ENCODE data around the gene CBLN1. TPM values are rescaled to one million over a fixed set of nuclear protein-coding genes. Genes with fewer than 3 reads are reported as not detected.
A peak's percentile ranks its signal among the peaks of the same experiment; 100 is the strongest.

CBLN1 gene
- 12.0 TPM for polyA plus RNA-seq (2013, experiment 1 of 2)
- 11.7 TPM for polyA plus RNA-seq (2013, experiment 2 of 2)

DNA sequence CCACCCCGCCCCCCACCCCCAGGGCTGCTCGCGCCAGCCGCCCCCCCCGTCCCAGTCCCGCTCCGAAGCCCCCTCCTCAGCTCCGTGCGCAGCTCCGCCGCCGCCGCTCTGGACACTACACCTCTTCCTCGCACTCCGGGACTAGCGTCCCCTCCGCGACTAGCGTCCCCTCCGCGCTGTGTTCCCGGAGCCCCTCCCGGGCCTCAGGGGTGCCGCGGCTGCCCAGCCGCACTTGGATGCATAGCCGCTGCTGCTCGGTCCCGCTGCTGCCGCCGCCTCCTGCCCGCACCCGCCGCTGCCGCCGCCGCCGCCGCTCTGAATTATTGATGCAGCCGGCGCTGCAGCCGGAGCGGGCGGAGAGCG, at the start of gene CBLN1:
CBLN1 (minus strand) TSS at position 359 of the 363 bp plus-strand sequence. CDS start 373 bp downstream, outside the sequence.
- Histone ChIP-seq H3K36me3 (ENCODE audit: control insufficient read depth, insufficient read depth, low read length) (no peaks in the 10 kb centered on the region), H2BK5ac (ENCODE audit: low read length) (no peak within 1 kb of the TSS), H3K27me3 (ENCODE audit: insufficient read depth, low read length, poor library complexity) (peaks cover 35% of the 10 kb centered on the region), H3K9ac (ENCODE audit: low read length) (peak within 1 kb of the TSS; percentile 56), H4K5ac (ENCODE audit: low read length) (no peak within 1 kb of the TSS), H2BK120ac (ENCODE audit: low read depth, low read length) (no peak within 1 kb of the TSS), H3K4me1 (ENCODE audit: control insufficient read depth, low read depth, low read length) (peaks cover 6% of the 10 kb centered on the region), H3K4me3 (ENCODE audit: low read length) (peak within 1 kb of the TSS; percentile 45), H2BK15ac (replicated peaks; ENCODE audit: low read depth) (no peak within 1 kb of the TSS), H3K18ac (ENCODE audit: low read length) (no peak within 1 kb of the TSS), H3K27ac (ENCODE audit: low read depth, low read length) (no peak within 1 kb of the TSS), H3K23ac (ENCODE audit: low read length) (no peak within 1 kb of the TSS), H3K4ac (ENCODE audit: low read depth, low read length) (no peak within 1 kb of the TSS), H4K8ac (ENCODE audit: low read depth, low read length) (peak within 1 kb of the TSS; percentile 41), H3K56ac (ENCODE audit: low read length) (peak within 1 kb of the TSS; percentile 85), H3K79me2 (ENCODE audit: control insufficient read depth, insufficient read depth, low read length) (no peaks in the 10 kb centered on the region), H3K79me1 (ENCODE audit: low read length) (no peaks in the 10 kb centered on the region), H2AK5ac (ENCODE audit: low read length) (no peak within 1 kb of the TSS), H3K4me2 (ENCODE audit: low read length) (peak within 1 kb of the TSS; percentile 79)
- WGBS (ENCODE audit: extremely low coverage, insufficient coverage, low lambda C conversion rate), result no CpG with 5 or more reads among the region's 45 CpGs
- DNase-seq, result no peak

DNA sequence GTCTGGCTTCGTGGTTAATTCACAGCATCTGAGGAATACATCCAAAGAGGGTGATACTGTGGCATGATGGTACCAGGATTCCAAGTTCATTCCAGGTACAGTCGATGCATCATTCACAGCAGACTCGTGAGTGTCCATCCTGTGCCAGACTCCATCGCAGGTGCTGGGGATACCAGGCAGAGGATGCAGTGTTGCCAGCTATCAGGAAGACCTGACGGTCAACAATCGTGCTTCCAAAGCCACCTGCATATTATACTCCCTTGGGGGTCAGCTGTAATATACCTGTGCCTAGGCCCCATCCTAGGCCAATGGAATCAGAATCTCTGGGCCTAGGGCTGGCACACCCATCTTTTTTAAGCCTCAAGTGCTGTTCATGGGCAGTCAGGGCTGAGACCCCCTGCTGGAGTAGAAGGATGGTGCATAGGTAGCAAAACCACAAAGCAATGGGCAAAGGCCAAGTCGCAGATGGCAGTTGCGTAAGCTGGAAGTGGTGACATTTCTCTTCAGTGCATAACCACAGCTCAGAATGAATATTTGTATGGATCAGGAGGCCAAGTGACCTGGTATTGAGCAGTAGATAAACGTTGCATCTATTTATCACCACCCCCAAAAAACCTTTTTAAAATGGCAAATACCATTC, 49.0 kb upstream of the CBLN1 start:
- H3K4ac ChIP-seq (ENCODE audit: low read depth, low read length), result no peak overlapping the region
- H2BK120ac ChIP-seq (ENCODE audit: low read depth, low read length), result no peak overlapping the region
- no peak overlapping the region for H3K23ac ChIP-seq (ENCODE audit: low read length)
- H3K79me2 ChIP-seq (ENCODE audit: control insufficient read depth, insufficient read depth, low read length), result no peaks in the 10 kb centered on the region
- H2AK5ac ChIP-seq (ENCODE audit: low read length), result no peak overlapping the region
- no peak for DNase-seq
- no peak overlapping the region for H2BK15ac ChIP-seq (replicated peaks; ENCODE audit: low read depth)
- H3K27me3 ChIP-seq (ENCODE audit: insufficient read depth, low read length, poor library complexity), result no peaks in the 10 kb centered on the region
- no peak overlapping the region for H3K4me3 ChIP-seq (ENCODE audit: low read length)
- H3K79me1 ChIP-seq (ENCODE audit: low read length), result no peaks in the 10 kb centered on the region
- no peak overlapping the region for H4K5ac ChIP-seq (ENCODE audit: low read length)
- WGBS (ENCODE audit: extremely low coverage, insufficient coverage, low lambda C conversion rate), result no CpG with 5 or more reads among the region's 9 CpGs
- no peaks in the 10 kb centered on the region for H3K36me3 ChIP-seq (ENCODE audit: control insufficient read depth, insufficient read depth, low read length)
- no peak overlapping the region for H2BK5ac ChIP-seq (ENCODE audit: low read length)
- H4K8ac ChIP-seq (ENCODE audit: low read depth, low read length), result no peak overlapping the region
- no peak overlapping the region for H3K9ac ChIP-seq (ENCODE audit: low read length)
- no peak overlapping the region for H3K4me2 ChIP-seq (ENCODE audit: low read length)
- H3K56ac ChIP-seq (ENCODE audit: low read length), result no peak overlapping the region
- H3K27ac ChIP-seq (ENCODE audit: low read depth, low read length), result no peak overlapping the region
- no peak overlapping the region for H3K18ac ChIP-seq (ENCODE audit: low read length)
- no peaks in the 10 kb centered on the region for H3K4me1 ChIP-seq (ENCODE audit: control insufficient read depth, low read depth, low read length)

DNA sequence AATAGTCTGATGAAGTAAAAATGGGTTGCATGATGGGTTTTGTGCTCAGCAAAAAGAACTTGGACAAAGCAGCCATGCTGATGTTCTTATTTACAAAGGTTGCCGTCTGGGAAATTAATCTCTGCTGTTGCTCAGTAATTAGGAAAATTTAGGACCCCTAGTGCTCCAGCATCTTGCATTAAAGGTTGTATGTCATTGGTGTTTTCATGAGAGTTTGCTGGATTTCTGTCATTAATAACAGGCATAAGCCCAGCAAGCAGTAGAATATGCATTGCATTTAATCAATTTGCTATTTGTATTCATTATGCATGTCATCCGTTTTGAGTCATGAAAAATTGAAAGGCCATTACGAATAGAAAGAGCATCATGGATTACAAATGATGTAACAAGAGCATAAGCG, 46.7 kb upstream of the CBLN1 start:
- Histone ChIP-seq H4K5ac (ENCODE audit: low read length) (no peak overlapping the region), H2BK15ac (replicated peaks; ENCODE audit: low read depth) (no peak overlapping the region), H3K36me3 (ENCODE audit: control insufficient read depth, insufficient read depth, low read length) (no peaks in the 10 kb centered on the region), H2AK5ac (ENCODE audit: low read length) (no peak overlapping the region), H4K8ac (ENCODE audit: low read depth, low read length) (no peak overlapping the region), H3K27ac (ENCODE audit: low read depth, low read length) (no peak overlapping the region), H3K23ac (ENCODE audit: low read length) (no peak overlapping the region), H2BK120ac (ENCODE audit: low read depth, low read length) (no peak overlapping the region), H3K4me2 (ENCODE audit: low read length) (no peak overlapping the region), H3K4me1 (ENCODE audit: control insufficient read depth, low read depth, low read length) (no peaks in the 10 kb centered on the region), H3K9ac (ENCODE audit: low read length) (no peak overlapping the region), H3K4me3 (ENCODE audit: low read length) (no peak overlapping the region), H3K4ac (ENCODE audit: low read depth, low read length) (no peak overlapping the region), H3K27me3 (ENCODE audit: insufficient read depth, low read length, poor library complexity) (no peaks in the 10 kb centered on the region), H2BK5ac (ENCODE audit: low read length) (no peak overlapping the region), H3K56ac (ENCODE audit: low read length) (no peak overlapping the region), H3K79me2 (ENCODE audit: control insufficient read depth, insufficient read depth, low read length) (no peaks in the 10 kb centered on the region), H3K18ac (ENCODE audit: low read length) (no peak overlapping the region), H3K79me1 (ENCODE audit: low read length) (no peaks in the 10 kb centered on the region)
- no peak for DNase-seq
- WGBS (ENCODE audit: extremely low coverage, insufficient coverage, low lambda C conversion rate), result no CpG with 5 or more reads among the region's 4 CpGs

DNA sequence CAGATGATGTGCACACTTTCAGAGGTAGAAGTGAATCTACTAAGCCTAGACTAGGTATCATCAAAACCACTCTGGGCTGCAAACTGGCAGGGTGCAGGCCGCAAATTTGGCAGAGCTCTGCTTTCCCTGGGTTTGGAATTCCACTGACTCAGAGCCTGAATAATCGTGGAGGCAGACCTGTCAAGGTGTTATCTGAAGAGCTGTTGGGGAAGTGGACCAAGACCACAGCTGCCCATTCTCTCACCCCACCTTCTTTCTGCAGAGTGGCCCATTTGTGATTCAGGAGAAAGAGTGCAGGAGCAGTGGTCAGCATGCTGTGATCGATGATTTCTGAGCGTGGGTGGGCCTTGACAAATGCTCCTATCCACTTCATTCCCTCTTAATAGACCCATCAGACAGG, 45.8 kb upstream of the CBLN1 start:
- no peak overlapping the region for H3K4ac ChIP-seq (ENCODE audit: low read depth, low read length)
- no peak overlapping the region for H3K56ac ChIP-seq (ENCODE audit: low read length)
- H2BK120ac ChIP-seq (ENCODE audit: low read depth, low read length), result no peak overlapping the region
- WGBS (ENCODE audit: extremely low coverage, insufficient coverage, low lambda C conversion rate), result no CpG with 5 or more reads among the region's 4 CpGs
- no peak overlapping the region for H2BK5ac ChIP-seq (ENCODE audit: low read length)
- no peak overlapping the region for H3K18ac ChIP-seq (ENCODE audit: low read length)
- H3K4me3 ChIP-seq (ENCODE audit: low read length), result no peak overlapping the region
- H2BK15ac ChIP-seq (replicated peaks; ENCODE audit: low read depth), result no peak overlapping the region
- H3K9ac ChIP-seq (ENCODE audit: low read length), result no peak overlapping the region
- H3K4me2 ChIP-seq (ENCODE audit: low read length), result no peak overlapping the region
- H3K27ac ChIP-seq (ENCODE audit: low read depth, low read length), result no peak overlapping the region
- no peak overlapping the region for H2AK5ac ChIP-seq (ENCODE audit: low read length)
- no peak overlapping the region for H4K8ac ChIP-seq (ENCODE audit: low read depth, low read length)
- no peak overlapping the region for H4K5ac ChIP-seq (ENCODE audit: low read length)
- no peak overlapping the region for H3K23ac ChIP-seq (ENCODE audit: low read length)
- H3K36me3 ChIP-seq (ENCODE audit: control insufficient read depth, insufficient read depth, low read length), result no peaks in the 10 kb centered on the region
- no peaks in the 10 kb centered on the region for H3K79me2 ChIP-seq (ENCODE audit: control insufficient read depth, insufficient read depth, low read length)
- H3K4me1 ChIP-seq (ENCODE audit: control insufficient read depth, low read depth, low read length), result no peaks in the 10 kb centered on the region
- H3K27me3 ChIP-seq (ENCODE audit: insufficient read depth, low read length, poor library complexity), result no peaks in the 10 kb centered on the region
- H3K79me1 ChIP-seq (ENCODE audit: low read length), result no peaks in the 10 kb centered on the region
- DNase-seq, result no peak

DNA sequence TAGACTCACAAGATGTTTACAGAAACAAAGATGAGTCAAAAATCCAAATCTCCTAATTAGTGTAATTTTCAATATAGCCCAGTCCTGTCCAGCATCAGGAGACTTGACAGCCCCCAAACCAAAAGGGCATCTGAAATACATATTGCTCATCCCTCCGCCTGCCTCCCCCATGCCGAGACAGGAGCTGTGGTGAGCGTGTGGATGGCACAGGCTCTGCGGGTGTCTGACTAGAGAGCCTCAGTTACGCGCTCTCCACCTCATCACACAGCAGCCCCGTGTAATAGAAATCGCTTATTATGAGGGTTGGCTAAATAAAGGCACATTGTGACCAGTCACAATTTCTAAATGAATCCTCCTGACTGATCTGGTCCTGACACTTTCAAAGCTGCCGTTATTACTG, 43.1 kb upstream of the CBLN1 start:
- H3K4ac ChIP-seq (ENCODE audit: low read depth, low read length), result no peak overlapping the region
- no peak overlapping the region for H2BK5ac ChIP-seq (ENCODE audit: low read length)
- WGBS (ENCODE audit: extremely low coverage, insufficient coverage, low lambda C conversion rate), result no CpG with 5 or more reads among the region's 9 CpGs
- no peak overlapping the region for H3K4me3 ChIP-seq (ENCODE audit: low read length)
- no peaks in the 10 kb centered on the region for H3K36me3 ChIP-seq (ENCODE audit: control insufficient read depth, insufficient read depth, low read length)
- H3K4me1 ChIP-seq (ENCODE audit: control insufficient read depth, low read depth, low read length), result no peaks in the 10 kb centered on the region
- H3K27me3 ChIP-seq (ENCODE audit: insufficient read depth, low read length, poor library complexity), result no peaks in the 10 kb centered on the region
- no peak overlapping the region for H3K27ac ChIP-seq (ENCODE audit: low read depth, low read length)
- no peaks in the 10 kb centered on the region for H3K79me2 ChIP-seq (ENCODE audit: control insufficient read depth, insufficient read depth, low read length)
- no peak overlapping the region for H3K9ac ChIP-seq (ENCODE audit: low read length)
- no peak overlapping the region for H2AK5ac ChIP-seq (ENCODE audit: low read length)
- no peak overlapping the region for H4K5ac ChIP-seq (ENCODE audit: low read length)
- H3K18ac ChIP-seq (ENCODE audit: low read length), result no peak overlapping the region
- H3K4me2 ChIP-seq (ENCODE audit: low read length), result no peak overlapping the region
- H3K79me1 ChIP-seq (ENCODE audit: low read length), result no peaks in the 10 kb centered on the region
- H2BK120ac ChIP-seq (ENCODE audit: low read depth, low read length), result no peak overlapping the region
- H4K8ac ChIP-seq (ENCODE audit: low read depth, low read length), result no peak overlapping the region
- H3K56ac ChIP-seq (ENCODE audit: low read length), result no peak overlapping the region
- no peak for DNase-seq
- no peak overlapping the region for H2BK15ac ChIP-seq (replicated peaks; ENCODE audit: low read depth)
- no peak overlapping the region for H3K23ac ChIP-seq (ENCODE audit: low read length)

DNA sequence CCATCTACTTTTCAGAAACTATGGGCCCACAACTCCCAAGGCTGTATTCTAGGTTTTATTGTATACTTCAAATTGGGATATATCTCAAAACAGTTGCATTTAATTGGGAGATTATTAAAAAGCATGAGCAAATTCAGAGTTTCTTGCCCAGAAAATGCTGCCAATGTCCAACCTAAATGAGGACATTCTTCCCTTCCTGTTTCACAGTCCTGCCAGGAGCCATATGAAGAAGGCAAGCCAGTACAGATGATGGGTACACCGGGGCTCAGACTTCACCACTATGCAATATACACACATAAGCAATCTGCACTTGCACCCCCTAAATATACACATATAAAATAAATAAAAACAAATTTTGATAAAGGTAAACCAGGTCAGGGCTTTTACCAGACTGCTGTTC, 34.0 kb upstream of the CBLN1 start:
- Histone ChIP-seq H3K4me2 (ENCODE audit: low read length) (no peak overlapping the region), H3K36me3 (ENCODE audit: control insufficient read depth, insufficient read depth, low read length) (no peaks in the 10 kb centered on the region), H3K23ac (ENCODE audit: low read length) (no peak overlapping the region), H3K4ac (ENCODE audit: low read depth, low read length) (no peak overlapping the region), H2BK15ac (replicated peaks; ENCODE audit: low read depth) (no peak overlapping the region), H2BK120ac (ENCODE audit: low read depth, low read length) (no peak overlapping the region), H3K79me1 (ENCODE audit: low read length) (no peaks in the 10 kb centered on the region), H3K4me3 (ENCODE audit: low read length) (no peak overlapping the region), H4K5ac (ENCODE audit: low read length) (no peak overlapping the region), H3K18ac (ENCODE audit: low read length) (no peak overlapping the region), H2AK5ac (ENCODE audit: low read length) (no peak overlapping the region), H3K27me3 (ENCODE audit: insufficient read depth, low read length, poor library complexity) (no peaks in the 10 kb centered on the region), H3K9ac (ENCODE audit: low read length) (no peak overlapping the region), H3K56ac (ENCODE audit: low read length) (no peak overlapping the region), H4K8ac (ENCODE audit: low read depth, low read length) (no peak overlapping the region), H3K4me1 (ENCODE audit: control insufficient read depth, low read depth, low read length) (no peaks in the 10 kb centered on the region), H3K79me2 (ENCODE audit: control insufficient read depth, insufficient read depth, low read length) (no peaks in the 10 kb centered on the region), H2BK5ac (ENCODE audit: low read length) (no peak overlapping the region), H3K27ac (ENCODE audit: low read depth, low read length) (no peak overlapping the region)
- DNase-seq, result no peak
- WGBS (ENCODE audit: extremely low coverage, insufficient coverage, low lambda C conversion rate), result no CpG with 5 or more reads among the region's 1 CpG

Data from mesendoderm (in vitro differentiated cells).